ENCODE data around the gene CDC40.
"Not testable (repeated sequence)": the region's sequence is repeated elsewhere in the genome, so short reads cannot be mapped to it uniquely, and the experiment has no call there.

CDC40 gene

DNA sequence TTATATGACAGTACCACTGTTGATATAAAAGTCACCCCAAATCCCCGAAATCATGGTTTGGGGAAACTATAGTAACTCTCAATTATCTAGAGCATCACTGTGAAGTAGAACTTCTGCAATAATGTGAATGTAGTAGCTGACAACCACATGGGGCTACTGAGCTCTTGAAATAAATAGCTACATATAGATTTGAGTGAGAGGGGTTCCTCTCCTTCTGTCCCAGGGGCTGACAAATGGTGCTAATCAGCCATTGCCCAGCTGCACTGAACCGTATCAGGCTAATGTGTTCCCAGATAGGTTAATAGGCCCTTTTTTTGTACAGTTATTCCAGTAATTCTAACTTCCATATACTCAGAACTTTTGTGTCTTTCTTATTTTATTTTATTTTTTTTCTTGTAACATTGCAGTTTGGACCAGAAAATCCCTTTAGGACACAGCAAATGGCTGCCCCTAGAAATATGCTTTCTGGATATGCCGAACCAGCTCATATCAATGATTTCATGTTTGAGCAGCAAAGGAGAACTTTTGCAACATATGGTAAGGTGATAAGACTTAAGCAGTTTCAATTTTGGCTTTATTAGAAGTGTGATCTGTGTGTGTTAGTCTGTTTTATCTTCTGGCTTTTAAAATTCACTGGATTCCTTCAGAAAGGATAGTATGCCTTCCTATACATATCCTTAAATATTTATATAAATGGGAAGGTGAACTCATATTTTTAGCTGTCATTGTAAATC is 21.1 kb downstream of the CDC40 start:
- no peak for DNase-seq

DNA sequence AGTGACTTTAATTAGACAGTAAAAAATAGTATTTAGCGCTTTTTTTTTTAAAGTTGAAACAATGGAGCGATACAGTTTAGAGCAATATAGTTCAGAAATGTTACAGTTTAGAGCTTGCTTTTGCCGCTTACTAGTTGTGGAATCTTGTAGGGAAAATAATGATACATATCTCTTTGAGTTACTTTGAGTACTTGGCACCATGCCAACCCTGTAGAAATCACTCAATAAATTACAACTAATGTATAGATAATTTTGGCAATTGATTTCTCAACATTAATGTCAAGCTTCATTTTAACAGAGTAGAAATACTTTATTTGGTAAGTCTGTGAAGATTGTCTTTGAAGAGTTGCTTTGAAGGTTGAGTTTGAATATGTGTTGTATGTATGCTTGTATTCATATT is 27.4 kb downstream of the CDC40 start:
- DNase-seq = no peak

GRCh38 chr6:110211753-110212152 is 31.5 kb downstream of the CDC40 start:
- DNase-seq = no peak

DNA sequence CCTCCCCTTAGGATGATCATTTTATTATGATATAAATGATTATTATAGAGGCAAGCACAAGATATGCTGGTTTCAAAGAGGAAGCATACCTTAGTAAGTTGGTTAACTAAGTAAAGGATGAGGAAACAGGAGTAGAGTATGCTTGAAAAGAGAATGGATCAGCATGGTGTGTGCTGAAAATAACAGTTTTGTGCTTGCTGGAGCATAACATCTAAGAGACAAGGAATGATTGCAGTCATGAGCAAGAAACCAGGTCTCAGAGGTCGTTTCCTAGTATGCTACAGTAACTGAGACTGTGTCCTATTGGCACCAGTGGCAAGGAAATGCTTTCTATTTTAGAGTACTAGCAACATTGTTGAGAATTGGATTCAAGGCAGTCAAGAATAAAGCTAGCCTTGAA is 34.1 kb downstream of the CDC40 start:
- DNase-seq = no peak

- no peak for DNase-seq
These were observed 35.9 kb downstream of the CDC40 start for GRCh38 chr6:110216140-110216539.

DNA sequence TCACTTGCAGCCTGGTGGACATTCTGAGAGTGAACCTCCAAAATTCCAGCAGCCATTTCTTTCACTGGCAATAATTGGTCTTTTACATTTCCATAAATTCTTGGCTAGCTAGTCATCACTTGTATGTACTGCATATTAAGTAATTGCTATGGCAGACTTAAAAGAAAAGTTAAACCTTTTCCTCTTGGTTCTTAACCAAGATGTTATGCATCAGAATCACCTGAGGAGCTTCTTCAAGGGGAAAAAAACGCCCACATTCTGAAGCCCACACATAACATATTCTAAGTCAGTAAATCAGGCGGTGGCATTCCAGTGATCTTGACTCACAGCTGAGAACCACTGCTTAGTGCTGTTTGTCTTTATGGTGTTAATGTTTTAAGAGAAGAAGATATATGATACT is 37.0 kb downstream of the CDC40 start:
- DNase-seq = no peak

DNA sequence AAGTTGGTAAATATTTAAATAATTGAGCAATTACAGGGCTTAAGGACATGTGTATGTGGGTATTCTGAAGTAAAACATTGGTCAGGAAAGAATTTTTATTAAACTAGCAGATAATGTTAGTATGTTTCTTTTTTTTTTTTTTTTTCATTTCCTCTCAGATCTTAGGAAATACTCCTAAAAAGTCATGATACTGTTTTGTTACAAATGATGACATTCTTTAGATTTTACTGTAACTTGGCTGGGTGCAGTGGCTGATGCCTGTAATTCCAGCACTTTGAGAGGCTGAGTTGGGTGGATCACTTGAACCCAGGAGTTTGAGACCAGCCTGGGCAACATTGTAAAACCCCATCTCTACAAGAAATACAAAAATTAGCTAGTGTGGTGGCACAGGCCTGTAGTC is 41.5 kb downstream of the CDC40 start:
- DNase-seq = no peak

DNA sequence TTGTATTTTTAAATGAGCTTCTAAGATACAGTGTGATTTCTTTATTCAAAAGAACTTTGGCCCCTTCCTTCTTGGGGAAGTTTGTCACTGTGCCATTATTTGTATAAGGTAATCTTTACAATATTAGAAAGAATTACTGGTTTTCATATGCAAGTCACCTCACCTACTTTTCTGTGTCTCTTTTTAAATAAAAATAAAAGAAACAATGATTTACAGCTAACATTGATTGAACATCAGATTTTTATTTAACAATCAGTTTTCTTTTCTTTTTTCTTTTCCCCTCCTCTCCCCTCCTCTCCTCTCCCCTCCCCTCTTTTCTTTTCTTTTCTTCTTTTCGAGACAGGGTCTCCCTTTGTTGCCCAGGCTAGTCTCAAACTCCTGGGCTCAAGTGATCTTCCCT is 46.0 kb downstream of the CDC40 start:
- DNase-seq = no peak

GRCh38 chr6:110232450-110232849 is 52.2 kb downstream of the CDC40 start:
- DNase-seq = no peak

DNA sequence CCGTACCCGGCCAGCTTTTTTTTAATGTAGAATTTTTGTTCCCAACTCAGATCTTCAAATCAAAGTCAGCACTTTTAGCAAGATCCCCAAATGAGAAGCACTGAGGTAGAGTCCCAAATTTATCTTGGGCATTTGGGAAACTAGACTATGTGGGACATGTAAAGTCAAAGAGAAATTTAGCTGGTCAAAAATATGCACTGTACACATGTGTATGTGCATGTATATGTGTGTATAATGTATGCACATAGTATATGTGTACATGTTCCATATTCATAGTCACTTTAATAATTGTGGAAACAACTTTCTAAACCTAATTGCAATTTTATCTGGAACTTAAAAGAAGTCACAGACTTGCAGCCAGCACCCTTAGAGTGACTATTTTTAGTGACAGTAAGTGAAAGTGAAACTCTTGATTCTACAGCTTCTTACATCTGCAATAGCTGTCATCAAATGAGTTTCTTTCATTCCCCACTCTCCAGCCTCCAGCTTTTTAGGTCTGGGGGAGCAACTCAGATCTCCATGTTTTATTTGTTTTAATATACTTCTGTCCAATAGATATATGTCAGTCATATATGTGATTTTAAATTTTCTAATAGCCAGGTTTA is 53.6 kb downstream of the CDC40 start:
- no peak for DNase-seq

DNA sequence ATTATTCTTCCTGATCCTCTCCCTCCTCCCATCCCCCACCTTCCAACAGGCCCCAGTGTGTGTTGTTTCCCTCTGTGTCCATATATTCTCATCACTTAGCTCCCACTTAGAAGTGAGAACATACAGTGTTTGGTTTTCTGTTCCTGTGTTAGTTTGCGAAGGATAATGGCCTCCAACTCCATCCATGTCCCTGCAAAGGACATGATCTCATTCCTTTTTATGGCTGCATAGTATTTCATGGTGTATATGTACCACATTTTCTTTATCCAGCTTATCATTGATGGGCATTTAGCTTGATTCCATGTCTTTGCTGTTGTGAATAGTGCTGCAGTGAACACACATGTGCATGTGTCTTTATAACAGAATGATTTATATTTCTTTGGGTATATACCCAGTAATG is 55.8 kb downstream of the CDC40 start:
- not testable (repeated sequence) for DNase-seq

DNA sequence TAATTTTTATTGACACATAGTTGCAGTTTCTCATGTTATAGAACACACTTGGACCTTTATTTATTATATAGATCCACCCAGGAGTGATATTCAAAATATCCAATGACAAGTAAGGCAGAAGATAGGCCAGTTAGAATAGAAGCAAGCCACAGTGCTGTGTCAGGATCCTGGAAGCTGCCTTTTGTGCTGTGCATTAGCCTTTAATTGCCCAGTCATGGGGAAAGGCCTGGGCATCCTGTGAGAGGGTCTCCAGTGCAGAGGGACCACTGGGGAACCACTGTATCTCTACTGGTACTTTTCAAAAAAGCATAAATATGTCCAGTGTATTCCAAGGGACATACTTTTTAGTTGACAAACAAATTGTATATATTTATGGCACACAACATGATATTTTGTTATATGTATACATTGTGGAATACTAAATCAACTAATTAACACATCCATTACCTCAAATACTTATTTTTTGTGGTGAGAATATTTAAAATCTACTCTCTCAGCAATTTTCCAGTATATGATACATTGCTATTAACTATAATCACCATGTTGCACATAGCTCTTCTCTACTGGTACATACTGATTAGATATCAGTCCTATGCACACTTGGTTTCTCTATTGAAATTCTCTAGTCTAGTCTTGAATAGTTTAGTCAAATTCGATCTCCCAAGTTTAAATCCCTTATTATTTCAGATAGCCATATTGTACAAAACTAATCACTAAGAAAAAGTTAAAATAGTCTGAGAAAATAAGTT is 59.5 kb downstream of the CDC40 start:
- no peak for DNase-seq

- DNase-seq = not testable (repeated sequence)
These were observed 64.4 kb downstream of the CDC40 start for GRCh38 chr6:110244621-110245020.

DNA sequence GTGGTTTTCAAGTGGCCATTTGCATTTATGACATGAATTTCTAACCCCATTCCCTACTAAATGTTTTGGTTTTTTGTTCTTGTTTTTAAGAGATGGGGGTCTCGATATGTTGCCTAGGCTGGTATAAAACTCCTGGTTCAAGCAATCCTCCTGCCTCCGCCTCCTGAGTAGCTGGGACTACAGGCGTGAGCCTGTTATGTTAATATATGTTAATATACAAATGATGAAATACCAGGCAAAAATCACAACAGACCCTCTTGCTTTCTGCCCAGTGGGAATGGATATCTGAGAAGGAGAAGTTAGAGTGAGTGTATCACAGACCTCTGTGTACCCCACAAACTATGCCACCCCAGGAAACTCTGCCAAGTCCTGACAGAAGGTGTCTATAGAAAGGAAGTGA is 66.2 kb downstream of the CDC40 start:
- DNase-seq = no peak

DNA sequence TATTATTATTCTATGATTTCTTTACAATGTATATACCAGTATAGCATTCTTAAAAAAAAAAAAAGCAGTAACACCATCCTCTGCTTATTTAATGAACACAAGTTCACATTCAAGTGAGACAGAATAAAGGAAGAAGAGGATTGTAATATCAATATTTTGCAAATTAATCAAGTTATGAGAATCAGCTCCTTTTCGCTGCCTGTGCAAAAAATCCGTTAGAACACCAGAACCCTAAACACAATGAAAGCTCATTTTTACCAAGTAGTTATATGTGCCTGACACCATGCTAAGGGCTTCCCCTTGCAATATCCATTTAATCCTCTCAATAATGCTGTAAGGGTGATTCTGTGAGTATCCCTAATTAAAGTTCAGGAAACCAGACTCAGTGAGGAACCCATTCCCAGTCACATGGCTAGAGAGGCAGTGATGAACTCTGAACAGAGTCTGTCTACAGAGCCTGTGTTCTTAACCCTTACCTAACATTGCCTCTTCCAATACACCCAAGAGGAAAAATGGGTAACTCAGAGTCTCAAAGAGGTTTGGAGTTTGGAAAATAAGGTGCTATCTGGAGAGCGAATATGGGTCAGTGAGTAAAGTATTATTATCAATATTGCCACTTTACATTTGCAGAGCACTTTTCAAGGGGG is 66.8 kb downstream of the CDC40 start:
- no peak for DNase-seq

DNA sequence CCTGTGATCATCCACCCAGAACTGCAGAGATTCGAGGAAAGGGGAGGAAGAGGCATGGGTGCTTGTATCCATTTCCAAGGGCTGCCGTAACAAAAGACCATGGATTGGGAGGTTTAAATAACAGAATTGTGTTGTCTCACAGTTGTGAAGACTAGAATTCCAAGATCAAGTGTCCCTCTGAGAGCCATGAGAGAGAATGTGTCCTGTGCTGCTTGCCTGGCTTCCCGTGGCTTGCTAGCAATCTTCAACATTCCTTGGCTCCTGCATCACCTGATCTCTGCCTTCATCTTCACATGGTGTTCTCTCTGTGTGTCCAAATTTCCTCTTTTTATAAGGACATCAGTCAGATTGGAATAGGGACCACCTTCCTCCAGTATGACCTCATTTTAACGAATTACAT is 69.8 kb downstream of the CDC40 start:
- no peak for DNase-seq

DNA sequence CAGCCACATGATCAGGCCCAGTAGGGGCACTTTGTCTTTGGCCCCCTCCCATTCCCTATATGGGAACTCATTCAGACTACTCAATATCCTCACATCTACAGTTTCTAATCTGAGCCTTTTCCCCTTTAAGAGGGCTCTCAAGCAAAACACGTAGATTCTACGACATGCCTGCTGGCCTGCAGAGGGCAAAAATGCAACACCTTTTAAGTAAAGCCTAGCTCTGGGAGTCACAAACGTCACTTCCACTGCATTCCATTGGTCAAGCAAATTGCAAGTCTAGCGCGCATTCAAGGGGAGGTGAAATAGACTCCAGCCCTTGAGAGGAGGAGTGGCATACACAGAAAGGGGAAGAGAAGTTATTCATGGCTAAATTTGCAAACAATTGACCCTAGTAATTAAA is 70.6 kb downstream of the CDC40 start:
- DNase-seq = no peak

DNA sequence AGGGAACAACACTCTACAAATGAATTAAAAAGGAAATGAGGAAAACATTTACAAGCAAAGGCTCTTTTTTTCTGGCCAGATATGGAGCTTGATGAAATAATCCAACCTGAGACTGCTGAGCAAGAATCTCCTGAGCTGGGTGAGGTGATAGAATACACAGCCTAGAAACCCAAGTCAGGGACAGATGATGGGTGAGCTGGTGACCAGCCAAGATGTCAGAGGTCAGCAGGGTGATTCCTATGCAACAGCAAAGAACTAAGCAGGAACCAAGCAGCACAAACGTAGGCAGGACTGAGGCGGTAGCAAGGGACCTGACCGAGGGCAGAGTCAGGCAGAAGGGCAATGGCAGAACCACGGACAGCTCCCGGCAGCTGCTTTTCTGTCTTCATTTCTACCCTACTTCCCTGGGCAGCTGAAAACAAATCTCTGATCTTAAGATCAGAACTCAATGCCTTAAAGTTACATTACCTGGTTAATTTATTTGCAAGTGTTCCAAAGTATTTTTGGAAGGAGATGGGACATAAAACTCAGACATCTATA is 75.1 kb downstream of the CDC40 start:
- no peak for DNase-seq

DNA sequence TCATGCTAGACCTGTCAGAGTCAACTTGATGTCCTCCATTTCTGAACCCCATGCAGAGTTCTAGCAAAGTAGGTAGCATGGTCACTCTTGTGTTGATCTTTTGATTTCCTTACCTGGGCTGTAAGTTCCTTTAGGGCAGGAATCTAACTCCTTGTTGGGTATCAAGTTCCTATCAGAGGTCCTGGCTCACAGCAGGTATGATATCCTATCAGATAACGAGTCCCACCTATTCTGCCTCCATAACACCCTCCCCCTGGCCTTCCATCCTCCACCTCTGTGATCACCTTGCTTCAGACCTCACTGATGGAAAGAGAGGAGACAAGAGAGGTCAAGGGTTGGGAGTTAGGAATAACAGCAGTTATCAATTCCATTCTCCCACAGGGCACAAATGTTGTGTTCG is 76.1 kb downstream of the CDC40 start:
- DNase-seq = no peak

DNA sequence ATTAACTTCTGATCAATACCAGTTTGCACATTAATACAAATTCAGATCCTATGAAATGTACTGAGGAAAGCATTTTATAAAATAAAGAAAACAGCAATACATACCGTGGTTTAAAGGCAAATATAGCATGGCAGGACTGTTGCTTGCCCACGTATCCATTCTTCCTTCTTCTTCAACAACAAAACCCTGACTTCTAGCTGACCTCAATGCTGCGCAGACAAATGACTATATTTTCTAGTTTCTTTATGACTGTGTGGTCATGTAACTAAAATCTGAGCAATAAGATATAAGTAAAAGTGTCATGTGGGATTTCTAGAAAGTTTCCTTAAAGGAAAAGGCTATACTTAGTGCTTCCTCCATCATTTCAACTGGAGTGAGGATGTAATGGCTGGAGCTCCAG is 85.0 kb downstream of the CDC40 start:
- no peak for DNase-seq

DNA sequence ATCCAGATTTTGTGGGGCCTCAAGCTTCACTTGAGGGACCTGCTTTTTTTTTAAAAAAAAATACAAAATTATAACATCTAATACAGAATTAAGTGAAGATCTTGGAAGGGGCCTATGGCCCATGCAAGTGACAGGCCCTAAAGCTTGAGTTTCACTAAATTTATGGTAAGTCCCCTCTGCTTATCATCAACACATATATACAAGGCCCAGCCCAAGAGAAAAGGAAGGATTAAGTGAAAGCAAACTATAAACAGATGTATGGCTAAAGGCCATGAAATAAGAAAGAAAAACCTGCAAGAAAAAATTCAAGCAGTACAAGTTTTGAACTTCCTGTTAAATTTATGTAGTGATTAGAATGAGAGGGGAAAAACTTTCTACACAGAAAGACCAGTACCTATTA is 86.8 kb downstream of the CDC40 start:
- no peak for DNase-seq

GRCh38 chr6:110269623-110270022 is 89.4 kb downstream of the CDC40 start:
- no peak for DNase-seq

GRCh38 chr6:110270165-110270564 is 89.9 kb downstream of the CDC40 start:
- no peak for DNase-seq

DNA sequence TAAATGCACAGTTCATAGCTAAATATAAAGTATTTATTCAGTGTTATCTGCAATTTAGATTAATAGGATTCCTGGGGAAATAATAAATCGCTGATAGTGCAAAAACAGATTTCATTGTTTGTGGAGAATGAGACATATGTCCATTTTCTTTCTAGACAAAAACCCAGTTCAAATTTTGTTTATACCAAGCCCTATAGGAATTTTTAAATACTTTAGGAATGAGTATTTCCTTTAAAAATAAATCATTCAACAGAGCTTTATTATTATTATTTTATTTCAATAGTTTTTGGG is 91.5 kb downstream of the CDC40 start:
- no peak for DNase-seq

All from NCI-H1436 (cell line).